Motor neuron (in vitro differentiated cells): ENCODE measurements around the gene ARID1B. TPM values are rescaled to one million over a fixed set of nuclear protein-coding genes. Genes with fewer than 3 reads are reported as not detected.
"Not testable (repeated sequence)": the region's sequence is repeated elsewhere in the genome, so short reads cannot be mapped to it uniquely, and the experiment has no call there.

Experiments
- ATAC-seq, 8 experiments: fragments of 200-7000 bp; cut with Tn5 transposase; replicated peaks in 6 of 8; 2 replicates each; pipeline ENCODE4 v1.8.0; 2021; ENCODE audit warnings: mild to moderate bottlenecking in 8 of 8, moderate library complexity in 8 of 8
- H3K27ac ChIP-seq, 2 donors: fragments of 250-450 bp; sonication (Bioruptor Pico); 2 replicates each; pipeline ENCODE4 v1.9.0; 2021; ENCODE audit warnings: antibody characterized with exemption in 2 of 2, mild to moderate bottlenecking in 2 of 2, moderate library complexity in 1 of 2
- H3K4me1 ChIP-seq, 2 donors: fragments of 250-450 bp; sonication (Bioruptor Pico); replicated peaks in 1 of 2; 2 replicates each; pipeline ENCODE4 v1.6.1; 2021; ENCODE audit warnings: antibody characterized with exemption in 2 of 2, mild to moderate bottlenecking in 2 of 2, moderate library complexity in 1 of 2
- H3K4me3 ChIP-seq, 5 donors: fragments of 250-450 bp; sonication (Bioruptor Pico); 2 replicates each; pipeline ENCODE4 v1.9.0; 2021; ENCODE audit warnings: antibody characterized with exemption in 5 of 5, mild to moderate bottlenecking in 5 of 5, moderate library complexity in 4 of 5
- WGBS, 10 experiments: fragments of 450-650 bp; shearing (Covaris generic); methylation state at CpG; one replicate each; pipeline ENCODE4 v1.0.0; 2022; 5-methylcytosine and 5-hydroxymethylcytosine counted together
- in situ Hi-C, 9 experiments: fragments of 400-800 bp; cut with MboI; loops; one replicate each; pipeline ENCODE4 v1.15.0; 2021; ENCODE audit warnings: low sequenced_read_pairs in 9 of 9, low pct_unique_long_range_greater_than_20kb in 2 of 9; ENCODE audit not compliant: unreplicated experiment in 9 of 9
- total RNA-seq, 8 experiments: library from RNA; unstranded; fragments of 300-600 nt; gene quantifications; 2 replicates each; pipeline versions ENCODE4 v1.2.3 to v1.2.4, GENCODE V29; 2022

The ARID1B gene
- total RNA-seq, 8 experiments from 2014 or later, result 35.8 to 165 (median 54.9) TPM

DNA sequence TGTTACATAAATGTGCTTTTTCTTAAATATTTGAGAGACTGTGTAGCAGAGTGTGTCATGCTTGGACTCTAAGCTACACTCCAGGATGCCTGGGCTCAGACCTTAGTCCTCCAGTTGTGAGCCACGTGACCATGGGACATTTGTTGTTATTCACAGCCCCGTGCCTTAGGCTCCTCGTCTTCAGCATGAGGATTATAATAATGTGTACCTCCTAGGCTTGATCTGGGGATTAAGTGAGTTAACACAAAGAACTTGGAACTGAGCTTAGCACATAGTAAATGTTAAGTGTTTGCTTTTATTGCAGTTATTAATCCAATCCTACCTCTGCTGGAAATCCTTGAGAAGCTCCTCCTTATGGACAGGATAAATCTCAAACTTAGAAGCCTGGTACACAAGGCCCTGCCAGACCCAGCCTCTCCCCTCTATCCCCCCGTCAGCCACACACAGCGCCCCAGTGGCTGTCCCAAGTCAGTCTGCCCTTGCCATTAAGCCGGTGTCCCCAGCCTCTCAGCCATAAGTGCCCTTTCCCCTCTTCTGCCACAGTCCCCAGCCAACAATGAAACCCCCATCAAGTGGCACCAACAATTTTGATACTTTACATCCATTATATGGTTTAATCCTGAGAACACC lies 368.6 kb downstream of the ARID1B start:
- Histone ChIP-seq H3K4me1 (peaks cover 0 to 12% of the 10 kb centered on the region in 2 donors), H3K4me3 (no peak overlapping the region), H3K27ac (no peak overlapping the region)
- WGBS, 10 experiments, result 40 to 76% (median 61%) methylated on average over 1 to 4 of the region's 6 CpGs; no CpG with 5 or more reads in 4 of the 10 experiments
- peak in 4 of 8 experiments; percentile 30 to 80 (median 61) for ATAC-seq
- in situ Hi-C loops, result no loop called here

DNA sequence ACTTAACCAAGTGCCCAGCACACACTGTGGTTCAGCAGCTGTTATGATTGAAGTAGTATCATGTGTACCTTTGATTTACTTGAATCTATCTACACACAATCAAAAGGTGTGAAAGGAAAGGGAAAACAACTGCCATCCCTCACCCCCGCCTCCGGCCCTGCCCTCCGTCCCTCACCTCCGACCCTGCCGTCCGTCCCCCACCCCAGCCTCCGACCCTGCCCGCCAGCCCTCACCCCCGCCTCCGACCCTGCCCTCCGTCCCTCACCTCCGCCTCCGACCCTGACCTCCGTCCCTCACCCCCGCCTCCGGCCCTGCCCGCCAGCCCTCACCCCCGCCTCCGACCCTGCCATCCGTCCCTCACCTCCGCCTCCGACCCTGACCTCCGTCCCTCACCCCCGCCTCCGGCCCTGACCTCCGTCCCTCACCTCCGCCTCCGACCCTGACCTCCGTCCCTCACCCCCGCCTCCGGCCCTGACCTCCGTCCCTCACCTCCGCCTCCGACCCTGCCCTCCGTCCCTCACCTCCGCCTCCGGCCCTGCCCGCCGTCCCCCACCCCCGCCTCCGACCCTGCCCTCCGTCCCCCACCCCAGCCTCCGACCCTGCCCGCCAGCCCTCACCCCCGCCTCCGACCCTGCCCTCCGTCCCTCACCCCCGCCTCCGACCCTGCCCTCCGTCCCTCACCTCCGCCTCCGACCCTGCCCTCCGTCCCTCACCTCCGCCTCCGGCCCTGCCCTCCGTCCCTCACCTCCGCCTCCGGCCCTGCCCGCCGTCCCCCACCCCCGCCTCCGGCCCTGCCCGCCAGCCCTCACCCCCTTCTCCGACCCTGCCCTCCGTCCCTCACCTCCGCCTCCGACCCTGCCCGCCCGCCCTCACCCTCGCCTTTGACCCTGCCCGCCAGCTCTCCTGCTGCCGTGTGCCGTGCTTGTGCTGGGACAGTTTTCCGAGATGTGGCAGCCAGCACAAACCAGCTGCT lies 370.2 kb downstream of the ARID1B start:
- H3K4me3 ChIP-seq, ATAC-seq, in situ Hi-C loops, H3K27ac ChIP-seq: not testable (repeated sequence)
- H3K4me1 ChIP-seq, result peaks cover 6 to 20% of the 10 kb centered on the region in 2 donors
- 100% methylated on average over 1 of the region's 74 CpGs; no CpG with 5 or more reads in 8 of the 10 experiments for WGBS, 10 experiments

DNA sequence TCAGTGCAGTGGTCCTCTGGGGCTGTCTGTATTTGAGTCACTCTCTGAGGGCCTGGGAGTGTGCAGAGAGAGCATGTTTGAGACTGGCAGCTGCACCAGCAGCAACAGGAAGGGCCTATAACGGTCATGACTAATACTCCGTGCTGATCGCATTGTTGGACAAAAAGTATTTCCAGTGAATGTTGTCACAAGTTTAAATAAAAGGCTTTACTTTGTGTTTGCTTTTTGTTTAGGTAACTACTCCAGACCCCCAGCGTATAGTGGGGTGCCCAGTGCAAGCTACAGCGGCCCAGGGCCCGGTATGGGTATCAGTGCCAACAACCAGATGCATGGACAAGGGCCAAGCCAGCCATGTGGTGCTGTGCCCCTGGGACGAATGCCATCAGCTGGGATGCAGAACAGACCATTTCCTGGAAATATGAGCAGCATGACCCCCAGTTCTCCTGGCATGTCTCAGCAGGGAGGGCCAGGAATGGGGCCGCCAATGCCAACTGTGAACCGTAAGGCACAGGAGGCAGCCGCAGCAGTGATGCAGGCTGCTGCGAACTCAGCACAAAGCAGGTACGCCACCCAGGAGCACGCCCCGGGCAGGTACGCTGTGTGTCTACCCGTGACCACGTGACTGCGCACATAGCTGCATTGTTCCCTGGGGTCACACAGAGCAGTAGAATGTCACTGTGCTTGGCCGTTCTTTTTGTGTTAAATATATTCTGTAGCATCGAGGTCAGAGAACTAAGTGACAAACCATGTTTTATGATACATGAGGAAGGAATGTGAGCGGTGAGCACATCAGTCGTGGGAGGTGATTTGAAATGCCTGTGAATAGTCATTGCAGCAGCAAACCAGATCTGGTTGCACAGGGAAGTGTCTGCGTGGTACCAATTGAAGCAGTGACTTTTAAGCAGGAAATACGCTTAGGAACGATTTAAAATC lies 371.5 kb downstream of the ARID1B start:
- Histone ChIP-seq H3K4me3 (no peak overlapping the region), H3K27ac (peak overlapping the region in 1 of 2 donors; percentile 48), H3K4me1 (peaks cover 6 to 21% of the 10 kb centered on the region in 2 donors)
- in situ Hi-C loops, result no loop called here
- 2 to 98% (median 79%) methylated on average over 1 to 14 of the region's 25 CpGs for WGBS, 10 experiments
- ATAC-seq, result peak; percentile 12 to 85 (median 64)

DNA sequence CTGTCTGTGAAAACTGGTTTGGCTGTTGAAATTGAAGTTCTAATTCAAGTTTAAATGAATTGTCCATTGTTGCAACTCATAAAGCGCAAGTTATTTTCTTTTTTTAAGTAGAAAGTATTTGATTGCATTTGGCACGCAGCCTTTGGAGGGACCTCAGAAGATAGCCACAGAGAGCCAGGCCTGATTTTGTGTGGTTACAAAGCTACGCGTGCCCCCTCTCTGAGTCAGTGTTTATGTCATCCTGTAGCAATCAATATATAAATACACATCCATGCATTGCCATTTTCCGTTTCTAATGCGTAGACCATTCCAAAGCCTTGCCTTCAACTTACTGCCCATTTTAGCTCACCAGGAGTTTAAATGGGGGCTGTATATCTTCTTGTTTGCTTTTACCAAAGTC lies 372.9 kb downstream of the ARID1B start:
- in situ Hi-C loops, result no loop called here
- ATAC-seq, result peak in 2 of 8 experiments; percentile 12 to 56
- peaks cover 6 to 21% of the 10 kb centered on the region in 2 donors for H3K4me1 ChIP-seq
- no peak overlapping the region for H3K27ac ChIP-seq
- WGBS, 10 experiments, result 85 to 100% (median 95%) methylated on average over 2 to 6 of the region's 6 CpGs; no CpG with 5 or more reads in 1 of the 10 experiments
- no peak overlapping the region for H3K4me3 ChIP-seq

DNA sequence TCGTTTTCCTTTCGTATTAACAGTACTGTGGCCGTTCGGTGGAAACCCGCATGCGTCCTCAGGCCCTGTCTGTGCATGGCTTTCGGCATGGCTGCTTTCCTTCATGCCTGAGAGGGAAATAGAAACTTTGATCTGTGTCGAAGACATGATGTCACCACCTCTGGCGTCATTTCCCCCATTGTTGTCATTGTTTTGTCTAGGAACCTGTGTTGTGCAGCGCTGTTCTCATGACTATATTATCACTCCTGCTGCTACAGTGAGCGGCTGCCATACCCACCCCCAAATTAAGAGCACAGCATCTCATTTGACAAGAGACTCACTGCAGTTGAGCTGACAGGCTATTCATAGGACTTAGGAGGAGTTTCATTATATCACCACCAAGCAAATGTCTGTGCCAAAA lies 373.9 kb downstream of the ARID1B start:
- Histone ChIP-seq H3K27ac (no peak overlapping the region), H3K4me1 (peaks cover 12 to 28% of the 10 kb centered on the region in 2 donors), H3K4me3 (no peak overlapping the region)
- peak in 5 of 8 experiments; percentile 39 to 79 (median 67) for ATAC-seq
- in situ Hi-C loops, result no loop called here
- 71 to 100% (median 77%) methylated on average over 1 to 11 of the region's 11 CpGs; no CpG with 5 or more reads in 1 of the 10 experiments for WGBS, 10 experiments

DNA sequence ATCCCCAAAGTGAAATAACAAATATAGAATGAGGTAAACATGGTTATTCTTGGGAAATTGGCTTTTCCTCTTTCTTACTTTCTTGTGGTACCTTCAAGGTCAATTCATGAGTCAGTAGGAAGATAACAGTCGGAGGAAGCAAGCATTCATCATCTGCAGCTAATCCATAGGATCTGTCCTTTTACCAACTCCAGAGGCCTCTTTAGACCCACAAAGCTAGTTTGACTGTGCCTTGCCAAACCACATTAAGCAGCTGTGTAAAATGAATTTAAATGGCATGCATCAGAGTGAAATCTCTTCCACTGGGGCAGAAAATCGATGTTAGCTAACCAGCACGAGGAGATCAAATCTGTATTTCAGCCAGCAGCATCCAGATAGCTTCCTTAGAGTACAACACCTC lies 374.8 kb downstream of the ARID1B start:
- in situ Hi-C loops, result no loop called here
- Histone ChIP-seq H3K27ac (no peak overlapping the region), H3K4me1 (peaks cover 13 to 37% of the 10 kb centered on the region in 2 donors), H3K4me3 (no peak overlapping the region)
- WGBS, 10 experiments, result 0 to 100% (median 62%) methylated on average over 2 to 3 of the region's 3 CpGs; no CpG with 5 or more reads in 1 of the 10 experiments
- peak in 5 of 8 experiments; percentile 7 to 75 (median 21) for ATAC-seq

DNA sequence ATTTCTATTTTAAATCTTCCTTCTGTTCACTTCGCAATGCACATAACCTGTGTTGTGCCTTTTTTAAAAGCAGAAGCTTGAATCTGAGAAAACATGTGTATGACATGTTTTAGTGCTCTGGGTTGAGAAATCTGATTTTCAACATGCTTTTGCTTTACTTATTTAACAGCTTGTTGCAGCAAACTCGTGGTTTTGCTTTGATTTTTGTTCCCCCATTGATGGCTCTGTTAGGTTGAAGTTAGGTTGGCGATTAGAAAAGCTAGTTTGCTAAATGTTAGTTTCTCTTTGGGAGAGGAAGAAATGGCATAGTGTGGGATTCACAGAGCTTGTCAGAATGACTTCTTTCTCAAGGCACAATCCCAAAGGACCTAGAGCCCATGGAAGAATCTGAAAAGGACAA lies 375.4 kb downstream of the ARID1B start:
- ATAC-seq, result no peak
- Histone ChIP-seq H3K27ac (no peak overlapping the region), H3K4me1 (peaks cover 13 to 39% of the 10 kb centered on the region in 2 donors), H3K4me3 (no peak overlapping the region)
- WGBS, 10 experiments, result 53 to 100% (median 82%) methylated on average over 2 to 3 of the region's 3 CpGs; no CpG with 5 or more reads in 1 of the 10 experiments
- in situ Hi-C loops, result no loop called here

DNA sequence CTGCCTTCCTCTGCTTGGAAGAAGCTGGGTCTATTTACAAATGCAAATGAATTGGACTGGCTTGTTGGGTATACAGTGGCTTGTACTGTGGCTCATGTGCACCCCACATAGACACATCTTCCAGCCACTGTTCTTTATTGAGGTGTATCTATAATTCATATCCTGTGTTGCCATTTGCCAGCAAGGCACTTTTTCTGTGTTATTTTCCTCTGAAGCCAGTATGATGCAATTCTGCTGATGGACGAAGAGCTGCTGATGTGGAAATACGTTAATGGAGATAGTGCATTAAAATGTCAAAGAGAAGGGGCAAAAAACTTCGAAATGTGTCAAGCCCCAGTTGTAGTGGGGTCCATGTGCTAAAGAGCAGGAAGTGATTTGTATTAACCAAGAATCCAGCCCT lies 378.6 kb downstream of the ARID1B start:
- in situ Hi-C loops, result no loop called here

DNA sequence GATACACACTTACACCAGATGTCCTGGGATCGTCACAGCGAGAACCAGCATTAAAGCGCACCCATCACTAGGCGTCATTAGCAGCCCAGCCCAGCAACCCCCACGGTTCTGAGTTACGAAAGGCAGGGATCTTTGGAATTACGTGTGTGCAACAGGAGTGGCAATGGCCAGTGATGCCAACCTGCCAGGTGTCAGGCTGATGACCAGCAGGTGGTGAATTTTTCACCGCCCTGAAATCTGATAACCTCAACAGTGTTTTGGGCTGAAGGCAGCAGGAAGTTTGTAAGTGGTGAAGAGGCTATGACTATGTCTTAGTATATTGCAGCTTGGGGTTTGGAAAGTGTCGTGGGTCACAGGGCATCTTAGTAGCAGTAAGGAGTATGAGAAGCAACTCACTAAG lies 380.1 kb downstream of the ARID1B start:
- no peak for ATAC-seq
- Histone ChIP-seq H3K4me3 (no peak overlapping the region), H3K27ac (no peak overlapping the region), H3K4me1 (peaks cover 7 to 21% of the 10 kb centered on the region in 2 donors)
- in situ Hi-C loops, result no loop called here
- 80 to 100% (median 98%) methylated on average over 1 to 8 of the region's 9 CpGs; no CpG with 5 or more reads in 3 of the 10 experiments for WGBS, 10 experiments

More for the DNA sequence above, 378.6 kb downstream of the ARID1B start:
- ATAC-seq, result peak in 5 of 8 experiments; percentile 21 to 74 (median 37)
- 0 to 100% (median 65%) methylated on average over 1 to 3 of the region's 3 CpGs; no CpG with 5 or more reads in 4 of the 10 experiments for WGBS, 10 experiments
- H3K4me3 ChIP-seq, result no peak overlapping the region
- peaks cover 13 to 27% of the 10 kb centered on the region in 2 donors for H3K4me1 ChIP-seq
- H3K27ac ChIP-seq, result no peak overlapping the region

DNA sequence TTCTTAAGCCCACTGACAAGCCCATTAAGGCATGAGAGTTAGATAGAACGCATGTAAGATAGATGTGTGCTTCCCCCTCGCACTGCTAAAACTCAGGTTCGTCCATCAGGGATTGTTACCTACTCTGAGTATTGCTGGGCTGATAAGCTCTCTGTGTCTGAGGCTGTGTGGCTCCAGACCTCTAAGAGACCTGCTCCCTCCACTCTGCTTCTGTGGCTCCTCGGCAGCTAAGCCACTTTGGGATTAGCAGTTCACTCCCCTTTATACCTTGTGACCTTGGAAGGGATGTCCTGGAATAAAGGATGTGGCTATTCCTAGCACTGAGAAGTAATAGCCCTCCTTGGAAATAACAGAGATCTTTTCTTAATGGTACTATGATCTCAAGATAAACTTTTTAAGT lies 381.3 kb downstream of the ARID1B start:
- peaks cover 7 to 18% of the 10 kb centered on the region in 2 donors for H3K4me1 ChIP-seq
- no peak for ATAC-seq
- in situ Hi-C loops, result no loop called here
- H3K4me3 ChIP-seq, result no peak overlapping the region
- H3K27ac ChIP-seq, result no peak overlapping the region
- WGBS, 10 experiments, result 86 to 100% (median 87%) methylated on average over 1 to 4 of the region's 4 CpGs; no CpG with 5 or more reads in 7 of the 10 experiments

DNA sequence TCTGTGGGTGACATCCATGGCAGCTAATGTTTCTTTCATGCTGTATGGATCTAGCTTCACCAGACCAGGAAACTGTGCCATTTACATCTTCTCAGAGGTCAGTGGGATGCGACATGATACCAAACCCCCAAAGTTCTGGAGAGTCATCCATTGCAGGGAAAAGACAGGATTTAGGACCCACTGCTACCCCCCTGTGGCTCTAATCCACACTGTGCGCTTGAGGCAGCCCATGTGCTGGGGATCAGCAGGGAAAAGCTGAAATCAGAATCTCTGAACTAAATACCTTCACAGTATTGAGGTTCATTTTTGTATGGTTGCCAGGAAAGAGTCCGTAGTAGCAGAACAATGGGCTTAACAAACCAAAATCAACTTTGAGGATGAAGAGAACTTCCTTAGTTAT lies 381.7 kb downstream of the ARID1B start:
- in situ Hi-C loops, result no loop called here
- H3K27ac ChIP-seq, result no peak overlapping the region
- WGBS, 10 experiments, result 60 to 100% (median 98%) methylated on average over 1 to 2 of the region's 3 CpGs; no CpG with 5 or more reads in 2 of the 10 experiments
- no peak overlapping the region for H3K4me3 ChIP-seq
- ATAC-seq, result no peak
- H3K4me1 ChIP-seq, result peaks cover 7 to 18% of the 10 kb centered on the region in 2 donors

DNA sequence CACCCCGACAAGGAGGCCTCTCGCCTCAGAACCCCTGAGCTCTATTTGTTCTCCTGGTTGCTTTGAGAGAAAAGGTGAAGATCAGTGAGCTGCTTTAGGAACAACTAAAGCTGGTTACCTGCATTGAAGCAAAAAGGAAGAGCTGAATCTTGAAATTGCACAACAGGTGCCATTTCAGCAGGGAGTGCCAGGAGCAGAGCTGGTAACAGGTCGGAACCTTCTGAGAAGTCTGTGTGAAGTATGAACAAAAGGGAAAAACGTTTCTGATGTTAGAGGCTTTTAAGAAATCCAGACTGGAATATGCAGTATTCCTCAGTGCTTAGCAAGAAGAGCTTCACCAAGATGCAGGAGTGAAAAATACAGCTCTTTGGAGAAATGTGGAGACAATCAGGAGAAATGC lies 382.2 kb downstream of the ARID1B start:
- H3K27ac ChIP-seq, result no peak overlapping the region
- 0 to 100% (median 83%) methylated on average over 1 to 4 of the region's 4 CpGs; no CpG with 5 or more reads in 1 of the 10 experiments for WGBS, 10 experiments
- ATAC-seq, result no peak
- no peak overlapping the region for H3K4me3 ChIP-seq
- in situ Hi-C loops, result no loop called here
- H3K4me1 ChIP-seq, result peaks cover 7 to 18% of the 10 kb centered on the region in 2 donors
